HCT116 (cell line): ENCODE measurements around the gene AFTPH. TPM values are rescaled to one million over a fixed set of nuclear protein-coding genes. Genes with fewer than 3 reads are reported as not detected.

Experiments used
- ATAC-seq: fragments of 200-7000 bp; cut with Tn5 transposase; 2 replicates; pipeline ENCODE4 v1.9.1; 2020; ENCODE audit warnings: mild to moderate bottlenecking, moderate library complexity
- BruUV-seq: library from RNA; stranded (reverse); fragments of 400-500 nt; replicated peaks from 2 replicates; lab custom pipeline; 2021; lab: Mats Ljungman, UMichigan
- CTCF ChIA-PET: fragments of 300-600 bp; sonication (Branson Sonifier 250); formaldehyde crosslinking; loops from one replicate; lab custom pipeline; 2021; ENCODE audit warnings: antibody characterized with exemption; lab: Charles Lee
- POLR2A ChIA-PET: fragments of 300-600, 350-600 bp; sonication (Branson Sonifier 250); formaldehyde crosslinking; loops from one replicate; lab custom pipeline; 2021; ENCODE audit warnings: antibody characterized with exemption; lab: Charles Lee
- RAD21 ChIA-PET, 2 experiments: fragments of 300-600 bp; sonication (Branson Sonifier 250); formaldehyde crosslinking; loops; one replicate each; lab custom pipeline; 2023; ENCODE audit warnings: low total read pairs in 2 of 2; ENCODE audit not compliant: uncharacterized antibody in 2 of 2, unreplicated experiment in 2 of 2, low non-redundant PET in 1 of 2; lab: Charles Lee
- DNase-seq: peaks from one replicate; pipeline ENCODE4 v3.0.0-alpha.2; 2010; ENCODE audit warnings: low read depth, low spot score
- H2AFZ ChIP-seq: fragments of 200-600 bp; shearing (Covaris generic), sonication (generic); 2 replicates; pipeline ENCODE4 v1.6.1; 2017; ENCODE audit warnings: low read depth, mixed run types, mixed read lengths, antibody characterized with exemption, low read length; ENCODE audit not compliant: poor library complexity, severe bottlenecking
- H3K27ac ChIP-seq: 2 replicates; pipeline ENCODE4 v1.5.1; 2012; ENCODE audit warnings: low read depth, low read length
- H3K27me3 ChIP-seq: fragments of 200-600 bp; sonication (generic); 2 replicates; pipeline ENCODE4 v1.6.1; 2016; ENCODE audit warnings: mixed run types, low read length, mixed read lengths; ENCODE audit not compliant: insufficient read depth
- H3K36me3 ChIP-seq, 2 experiments: fragments of 200-500 bp in 1 of 2; fragments of 200-600 bp in 1 of 2; sonication (Bioruptor generic) in 1 of 2; sonication (generic) in 1 of 2; 2 replicates each; pipeline versions ENCODE4 v1.5.1 to v1.6.1; 2014 to 2016; ENCODE audit warnings: low read length in 2 of 2, inconsistent platforms in 1 of 2, mixed read lengths in 1 of 2, mixed run types in 1 of 2; ENCODE audit not compliant: insufficient read depth in 2 of 2, control insufficient read depth in 1 of 2
- H3K4me1 ChIP-seq, 2 experiments: fragments of 200-600 bp in 1 of 2; sonication (generic) in 1 of 2; 2 replicates each; pipeline versions ENCODE4 v1.5.1 to v1.6.1; 2012 to 2017; ENCODE audit warnings: low read length in 2 of 2, inconsistent platforms in 1 of 2, mild to moderate bottlenecking in 1 of 2, mixed read lengths in 1 of 2, mixed run types in 1 of 2, moderate library complexity in 1 of 2; ENCODE audit not compliant: insufficient read depth in 2 of 2, control insufficient read depth in 1 of 2
- H3K4me2 ChIP-seq: fragments of 200-600 bp; sonication (generic); 2 replicates; pipeline ENCODE4 v1.6.1; 2017; ENCODE audit warnings: mixed run types, low read length, mixed read lengths
- H3K4me3 ChIP-seq, 2 experiments: fragments of 200-600 bp in 1 of 2; sonication (generic) in 1 of 2; replicated peaks in 1 of 2; 2 replicates each; pipeline ENCODE4 v1.5.1; 2011 to 2016; ENCODE audit warnings: low read length in 2 of 2, control low read depth in 1 of 2, low read depth in 1 of 2, mild to moderate bottlenecking in 1 of 2, mixed read lengths in 1 of 2, mixed run types in 1 of 2
- H3K79me2 ChIP-seq: fragments of 200-600 bp; sonication (generic); 2 replicates; pipeline ENCODE4 v1.6.1; 2017; ENCODE audit warnings: mild to moderate bottlenecking, mixed run types, low read length, moderate library complexity, mixed read lengths; ENCODE audit not compliant: insufficient read depth
- H3K9ac ChIP-seq: fragments of 200-600 bp; sonication (generic); 2 replicates; pipeline ENCODE4 v1.6.1; 2016; ENCODE audit warnings: low read length, mixed read lengths
- H3K9me2 ChIP-seq: fragments of 200-600 bp; sonication (generic), shearing (Covaris generic); 2 replicates; pipeline ENCODE4 v1.6.1; 2017; ENCODE audit warnings: mixed run types, mild to moderate bottlenecking, moderate library complexity; ENCODE audit not compliant: insufficient read depth
- H3K9me3 ChIP-seq, 2 experiments: fragments of 200-500 bp in 1 of 2; fragments of 200-600 bp in 1 of 2; sonication (Bioruptor generic) in 1 of 2; sonication (generic) in 1 of 2; 2 replicates each; pipeline ENCODE4 v1.6.1; 2014 to 2017; ENCODE audit warnings: low read length in 2 of 2, mixed read lengths in 2 of 2, inconsistent platforms in 1 of 2, low read depth in 1 of 2, mild to moderate bottlenecking in 1 of 2, mixed run types in 1 of 2, moderate library complexity in 1 of 2; ENCODE audit not compliant: control insufficient read depth in 1 of 2, insufficient read depth in 1 of 2
- H4K20me1 ChIP-seq: fragments of 200-600 bp; sonication (generic), shearing (Covaris generic); 2 replicates; pipeline ENCODE4 v1.6.1; 2017; ENCODE audit warnings: mixed run types, mild to moderate bottlenecking, moderate library complexity; ENCODE audit not compliant: insufficient read depth
- CBX3 ChIP-seq: IDR thresholded peaks from 2 replicates; pipeline ENCODE4 v1.6.1; 2012; ENCODE audit warnings: low read depth
- EZH2 ChIP-seq: fragments of 200-600 bp; sonication (generic); IDR thresholded peaks from 2 replicates; pipeline ENCODE4 v1.6.1; 2017; ENCODE audit warnings: antibody characterized with exemption, mixed run types
- EZH2phosphoT487 ChIP-seq: fragments of 200-600 bp; IDR thresholded peaks from 2 replicates; pipeline ENCODE4 v1.6.1; 2018; ENCODE audit warnings: antibody characterized with exemption, borderline replicate concordance
- JUND ChIP-seq: IDR thresholded peaks from 2 replicates; pipeline ENCODE4 v1.6.1; 2012
- POLR2A ChIP-seq: IDR thresholded peaks from 2 replicates; pipeline ENCODE4 v1.7.0; 2011; ENCODE audit warnings: borderline replicate concordance; ENCODE audit not compliant: insufficient read depth, insufficient read length; ENCODE audit errors: extremely low read depth
- POLR2AphosphoS5 ChIP-seq: IDR thresholded peaks from 2 replicates; pipeline ENCODE4 v1.6.1; 2011; ENCODE audit warnings: mild to moderate bottlenecking, low read depth, low read length, moderate library complexity
- RAD21 ChIP-seq: IDR thresholded peaks from 2 replicates; pipeline ENCODE4 v1.6.1; 2012; ENCODE audit warnings: low read depth, mild to moderate bottlenecking
- SP1 ChIP-seq: IDR thresholded peaks from 2 replicates; pipeline ENCODE4 v1.6.1; 2012; ENCODE audit warnings: low read depth
- SRF ChIP-seq: IDR thresholded peaks from 2 replicates; pipeline ENCODE4 v1.6.1; 2012; ENCODE audit warnings: low read depth
- TCF7L2 ChIP-seq: IDR thresholded peaks from 2 replicates; pipeline ENCODE4 v1.7.0; 2011; ENCODE audit warnings: borderline replicate concordance, inconsistent platforms; ENCODE audit not compliant: insufficient read depth, insufficient read length; ENCODE audit errors: extremely low read depth
- YY1 ChIP-seq: IDR thresholded peaks from 2 replicates; pipeline ENCODE4 v1.6.1; 2011; ENCODE audit warnings: low read length, low read depth, moderate library complexity, mild to moderate bottlenecking; ENCODE audit not compliant: insufficient replicate concordance; ENCODE audit errors: extremely low read depth
- intact Hi-C: fragments of 100-400 bp; cut with micrococcal nuclease; formaldehyde crosslinking; loops from 2 replicates; pipeline ENCODE4 v1.10.0; 2022
- total RNA-seq: library from RNA; stranded (reverse); gene quantifications from one replicate; pipeline ENCODE4 v1.2.1, GENCODE V29; 2021; ENCODE audit not compliant: unreplicated experiment
- TF ChIP-seq, protein P1 (sequence below): IDR thresholded peaks from 2 replicates; pipeline ENCODE4 v1.6.1; 2012
- TF ChIP-seq, protein P2 (sequence below): IDR thresholded peaks from 2 replicates; pipeline ENCODE4 v1.6.1; 2012; ENCODE audit warnings: low read depth
- TF ChIP-seq, protein P3 (sequence below): IDR thresholded peaks from 2 replicates; pipeline ENCODE4 v1.6.1; 2012
- TF ChIP-seq, protein P4 (sequence below): IDR thresholded peaks from 2 replicates; pipeline ENCODE4 v1.6.1; 2011; ENCODE audit warnings: mild to moderate bottlenecking, low read length, moderate library complexity; ENCODE audit not compliant: insufficient replicate concordance; ENCODE audit errors: extremely low read depth

AFTPH gene
- total RNA-seq, 1 experiment from 2014 or later, result 23.6 TPM

DNA sequence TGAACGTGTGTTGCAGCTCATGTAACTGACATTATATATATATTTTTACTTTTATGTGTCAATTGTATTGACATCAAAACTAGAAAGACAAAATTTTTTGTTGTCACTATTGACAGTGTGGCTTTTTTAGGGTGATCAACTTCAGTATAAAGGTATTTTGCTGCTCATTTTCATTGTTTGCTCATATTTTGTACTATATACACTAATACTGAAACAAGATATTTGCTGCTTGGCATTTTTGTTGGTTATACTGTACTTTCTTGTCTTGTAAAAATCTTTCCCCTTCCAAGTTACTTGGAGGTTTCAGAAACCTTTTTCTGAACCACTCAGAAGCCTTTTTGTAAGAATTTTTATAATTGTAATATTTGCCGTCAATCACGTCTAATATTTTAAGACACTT lies 16.5 kb downstream of the AFTPH start:
- no peaks in the 10 kb centered on the region for H3K9me2 ChIP-seq
- 0 out of 2 replicates have a peak, but pooled peaks cover 8% of the 10 kb centered on the region for H4K20me1 ChIP-seq
- no peaks in the 10 kb centered on the region for H3K9me3 ChIP-seq
- no peak overlapping the region for H2AFZ ChIP-seq
- H3K4me3 ChIP-seq, result no peak overlapping the region
- H3K27me3 ChIP-seq, result no peaks in the 10 kb centered on the region
- ATAC-seq (no peak), DNase-seq (no peak)
- H3K27ac ChIP-seq, result no peak overlapping the region
- CTCF ChIA-PET, result no interaction called here
- intact Hi-C loops, result no loop called here
- no peaks in the 10 kb centered on the region for H3K36me3 ChIP-seq
- no peak overlapping the region for H3K9ac ChIP-seq
- POLR2A ChIA-PET, result no interaction called here
- RAD21 ChIA-PET, result no interaction called here
- no peaks in the 10 kb centered on the region for H3K4me1 ChIP-seq
- peaks cover 82% of the 10 kb centered on the region for H3K79me2 ChIP-seq
- TF ChIP-seq EZH2, result no peak
- TF ChIP-seq, protein P1, sequence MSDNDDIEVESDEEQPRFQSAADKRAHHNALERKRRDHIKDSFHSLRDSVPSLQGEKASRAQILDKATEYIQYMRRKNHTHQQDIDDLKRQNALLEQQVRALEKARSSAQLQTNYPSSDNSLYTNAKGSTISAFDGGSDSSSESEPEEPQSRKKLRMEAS, result no peak
- H3K4me2 ChIP-seq, result no peak overlapping the region
- no TSS peak for BruUV-seq

DNA sequence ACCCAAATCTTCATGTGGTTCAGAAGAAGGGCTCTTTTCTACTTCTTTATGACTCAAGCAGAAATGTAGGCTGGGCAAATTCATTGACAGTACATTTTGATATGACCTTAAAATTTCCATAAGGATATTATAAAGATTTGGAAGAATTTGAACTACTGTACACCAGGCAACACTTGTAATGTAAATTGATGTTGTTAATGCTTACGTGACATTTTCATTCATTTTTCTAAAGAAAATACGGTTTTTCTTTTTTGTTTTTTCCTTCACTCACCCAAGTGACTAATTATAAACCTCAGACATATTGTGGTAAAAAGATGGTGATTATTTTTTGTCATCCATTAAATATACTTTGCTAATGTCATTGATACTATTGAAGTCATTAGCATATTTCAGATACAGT lies 17.4 kb downstream of the AFTPH start:
- ATAC-seq (no peak), DNase-seq (no peak)
- POLR2A ChIA-PET, result no interaction called here
- CTCF ChIA-PET, result no interaction called here
- BruUV-seq, result no TSS peak
- Histone ChIP-seq H3K79me2 (peaks cover 79% of the 10 kb centered on the region), H3K9me3 (no peaks in the 10 kb centered on the region), H3K36me3 (no peaks in the 10 kb centered on the region), H3K9me2 (no peaks in the 10 kb centered on the region), H3K4me3 (no peak overlapping the region), H3K4me2 (no peak overlapping the region), H3K9ac (no peak overlapping the region), H3K4me1 (no peaks in the 10 kb centered on the region), H2AFZ (no peak overlapping the region), H3K27ac (no peak overlapping the region), H3K27me3 (no peaks in the 10 kb centered on the region), H4K20me1 (0 out of 2 replicates have a peak, but pooled peaks cover 8% of the 10 kb centered on the region)
- RAD21 ChIA-PET, result no interaction called here
- intact Hi-C loops, result no loop called here
- TF ChIP-seq POLR2A (no peak), JUND (no peak), CBX3 (no peak), YY1 (no peak), EZH2phosphoT487 (no peak), TCF7L2 (no peak), SP1 (no peak), SRF (no peak), RAD21 (no peak), EZH2 (no peak), POLR2AphosphoS5 (no peak)
- TF ChIP-seq, protein P2, sequence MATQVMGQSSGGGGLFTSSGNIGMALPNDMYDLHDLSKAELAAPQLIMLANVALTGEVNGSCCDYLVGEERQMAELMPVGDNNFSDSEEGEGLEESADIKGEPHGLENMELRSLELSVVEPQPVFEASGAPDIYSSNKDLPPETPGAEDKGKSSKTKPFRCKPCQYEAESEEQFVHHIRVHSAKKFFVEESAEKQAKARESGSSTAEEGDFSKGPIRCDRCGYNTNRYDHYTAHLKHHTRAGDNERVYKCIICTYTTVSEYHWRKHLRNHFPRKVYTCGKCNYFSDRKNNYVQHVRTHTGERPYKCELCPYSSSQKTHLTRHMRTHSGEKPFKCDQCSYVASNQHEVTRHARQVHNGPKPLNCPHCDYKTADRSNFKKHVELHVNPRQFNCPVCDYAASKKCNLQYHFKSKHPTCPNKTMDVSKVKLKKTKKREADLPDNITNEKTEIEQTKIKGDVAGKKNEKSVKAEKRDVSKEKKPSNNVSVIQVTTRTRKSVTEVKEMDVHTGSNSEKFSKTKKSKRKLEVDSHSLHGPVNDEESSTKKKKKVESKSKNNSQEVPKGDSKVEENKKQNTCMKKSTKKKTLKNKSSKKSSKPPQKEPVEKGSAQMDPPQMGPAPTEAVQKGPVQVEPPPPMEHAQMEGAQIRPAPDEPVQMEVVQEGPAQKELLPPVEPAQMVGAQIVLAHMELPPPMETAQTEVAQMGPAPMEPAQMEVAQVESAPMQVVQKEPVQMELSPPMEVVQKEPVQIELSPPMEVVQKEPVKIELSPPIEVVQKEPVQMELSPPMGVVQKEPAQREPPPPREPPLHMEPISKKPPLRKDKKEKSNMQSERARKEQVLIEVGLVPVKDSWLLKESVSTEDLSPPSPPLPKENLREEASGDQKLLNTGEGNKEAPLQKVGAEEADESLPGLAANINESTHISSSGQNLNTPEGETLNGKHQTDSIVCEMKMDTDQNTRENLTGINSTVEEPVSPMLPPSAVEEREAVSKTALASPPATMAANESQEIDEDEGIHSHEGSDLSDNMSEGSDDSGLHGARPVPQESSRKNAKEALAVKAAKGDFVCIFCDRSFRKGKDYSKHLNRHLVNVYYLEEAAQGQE, result no peak
- TF ChIP-seq, protein P3, sequence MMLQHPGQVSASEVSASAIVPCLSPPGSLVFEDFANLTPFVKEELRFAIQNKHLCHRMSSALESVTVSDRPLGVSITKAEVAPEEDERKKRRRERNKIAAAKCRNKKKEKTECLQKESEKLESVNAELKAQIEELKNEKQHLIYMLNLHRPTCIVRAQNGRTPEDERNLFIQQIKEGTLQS, result no peak
- TF ChIP-seq, protein P4, sequence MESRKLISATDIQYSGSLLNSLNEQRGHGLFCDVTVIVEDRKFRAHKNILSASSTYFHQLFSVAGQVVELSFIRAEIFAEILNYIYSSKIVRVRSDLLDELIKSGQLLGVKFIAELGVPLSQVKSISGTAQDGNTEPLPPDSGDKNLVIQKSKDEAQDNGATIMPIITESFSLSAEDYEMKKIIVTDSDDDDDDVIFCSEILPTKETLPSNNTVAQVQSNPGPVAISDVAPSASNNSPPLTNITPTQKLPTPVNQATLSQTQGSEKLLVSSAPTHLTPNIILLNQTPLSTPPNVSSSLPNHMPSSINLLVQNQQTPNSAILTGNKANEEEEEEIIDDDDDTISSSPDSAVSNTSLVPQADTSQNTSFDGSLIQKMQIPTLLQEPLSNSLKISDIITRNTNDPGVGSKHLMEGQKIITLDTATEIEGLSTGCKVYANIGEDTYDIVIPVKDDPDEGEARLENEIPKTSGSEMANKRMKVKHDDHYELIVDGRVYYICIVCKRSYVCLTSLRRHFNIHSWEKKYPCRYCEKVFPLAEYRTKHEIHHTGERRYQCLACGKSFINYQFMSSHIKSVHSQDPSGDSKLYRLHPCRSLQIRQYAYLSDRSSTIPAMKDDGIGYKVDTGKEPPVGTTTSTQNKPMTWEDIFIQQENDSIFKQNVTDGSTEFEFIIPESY, result no peak
- TF ChIP-seq, protein P1, result no peak
